SK-N-SH treated with all-trans-retinoic acid at 6 μM for 48 hours (cell line): ENCODE data around the gene PRR5L.

Experiments
- ARNTL ChIP-seq: fragments of 450-650 bp; formaldehyde crosslinking; IDR thresholded peaks from 2 replicates; pipeline ENCODE4 v1.5.0; 2020; ENCODE audit warnings: low read depth, mild to moderate bottlenecking, moderate library complexity, borderline replicate concordance
- RARB ChIP-seq: fragments of 250-450 bp; sonication (Bioruptor Pico); IDR thresholded peaks from 2 replicates; pipeline ENCODE4 v1.8.0; 2021; ENCODE audit warnings: mild to moderate bottlenecking, moderate library complexity
- TCF4 ChIP-seq: fragments of 250-450 bp; sonication (Bioruptor Pico); IDR thresholded peaks from 2 replicates; pipeline ENCODE4 v1.8.0; 2021; ENCODE audit warnings: mild to moderate bottlenecking, moderate library complexity, borderline replicate concordance
- ZC3H10 ChIP-seq: fragments of 250-450 bp; sonication (Bioruptor Pico); IDR thresholded peaks from 2 replicates; pipeline ENCODE4 v1.5.1; 2021; ENCODE audit warnings: mild to moderate bottlenecking, moderate library complexity
- ZNF565 ChIP-seq: fragments of 450-650 bp; formaldehyde crosslinking; conservative IDR thresholded peaks from 2 replicates; pipeline ENCODE4 v1.5.0; 2020; ENCODE audit warnings: low read depth, mild to moderate bottlenecking, moderate library complexity
- TF ChIP-seq, protein P1 (sequence below): fragments of 250-450 bp; sonication (Bioruptor Pico); IDR thresholded peaks from 2 replicates; pipeline ENCODE4 v1.5.1; 2020; ENCODE audit warnings: low read depth, mild to moderate bottlenecking, moderate library complexity
- TF ChIP-seq, protein P2 (sequence below): fragments of 250-450 bp; sonication (Bioruptor Pico); IDR thresholded peaks from 2 replicates; pipeline ENCODE4 v1.8.0; 2020; ENCODE audit warnings: mild to moderate bottlenecking, moderate library complexity, borderline replicate concordance

DNA sequence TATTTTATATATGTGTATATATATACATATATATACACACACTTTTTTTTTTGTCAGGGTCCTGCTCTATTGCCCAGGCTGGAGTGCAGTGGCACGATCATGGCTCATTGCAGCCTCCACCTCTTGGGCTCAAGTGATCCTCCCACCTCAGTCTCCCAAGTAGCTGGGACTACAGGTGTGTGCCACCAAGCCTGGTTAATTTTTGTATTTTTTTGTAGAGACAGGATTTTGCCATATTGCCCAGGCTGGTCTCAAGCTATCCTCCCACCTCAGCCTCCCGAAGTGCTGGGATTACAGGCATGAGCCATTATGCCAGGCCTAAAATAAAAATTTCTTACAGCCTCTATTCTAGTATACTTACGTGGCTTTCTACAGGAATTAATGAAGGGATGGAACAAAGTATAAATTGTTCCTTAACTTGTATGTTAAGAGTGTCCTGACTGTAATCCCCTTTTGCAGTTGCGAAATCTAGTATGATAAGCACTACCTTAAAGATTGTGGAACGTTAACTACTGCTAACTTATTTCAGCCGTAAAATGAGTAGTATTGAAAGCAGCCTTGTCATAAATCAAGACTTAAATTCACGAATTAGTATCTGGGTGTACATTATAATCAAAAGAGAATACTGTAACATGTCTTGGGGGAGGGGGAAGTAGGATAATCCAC lies 211.9 kb downstream of the PRR5L start:
- TF ChIP-seq ARNTL (CRISPR knock-in tag), result no peak
- TF ChIP-seq ZNF565 (CRISPR knock-in tag), result no peak
- TF ChIP-seq, protein P1, sequence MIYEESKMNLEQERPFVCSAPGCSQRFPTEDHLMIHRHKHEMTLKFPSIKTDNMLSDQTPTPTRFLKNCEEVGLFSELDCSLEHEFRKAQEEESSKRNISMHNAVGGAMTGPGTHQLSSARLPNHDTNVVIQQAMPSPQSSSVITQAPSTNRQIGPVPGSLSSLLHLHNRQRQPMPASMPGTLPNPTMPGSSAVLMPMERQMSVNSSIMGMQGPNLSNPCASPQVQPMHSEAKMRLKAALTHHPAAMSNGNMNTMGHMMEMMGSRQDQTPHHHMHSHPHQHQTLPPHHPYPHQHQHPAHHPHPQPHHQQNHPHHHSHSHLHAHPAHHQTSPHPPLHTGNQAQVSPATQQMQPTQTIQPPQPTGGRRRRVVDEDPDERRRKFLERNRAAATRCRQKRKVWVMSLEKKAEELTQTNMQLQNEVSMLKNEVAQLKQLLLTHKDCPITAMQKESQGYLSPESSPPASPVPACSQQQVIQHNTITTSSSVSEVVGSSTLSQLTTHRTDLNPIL (CRISPR knock-in tag), result no peak
- TF ChIP-seq, protein P2, sequence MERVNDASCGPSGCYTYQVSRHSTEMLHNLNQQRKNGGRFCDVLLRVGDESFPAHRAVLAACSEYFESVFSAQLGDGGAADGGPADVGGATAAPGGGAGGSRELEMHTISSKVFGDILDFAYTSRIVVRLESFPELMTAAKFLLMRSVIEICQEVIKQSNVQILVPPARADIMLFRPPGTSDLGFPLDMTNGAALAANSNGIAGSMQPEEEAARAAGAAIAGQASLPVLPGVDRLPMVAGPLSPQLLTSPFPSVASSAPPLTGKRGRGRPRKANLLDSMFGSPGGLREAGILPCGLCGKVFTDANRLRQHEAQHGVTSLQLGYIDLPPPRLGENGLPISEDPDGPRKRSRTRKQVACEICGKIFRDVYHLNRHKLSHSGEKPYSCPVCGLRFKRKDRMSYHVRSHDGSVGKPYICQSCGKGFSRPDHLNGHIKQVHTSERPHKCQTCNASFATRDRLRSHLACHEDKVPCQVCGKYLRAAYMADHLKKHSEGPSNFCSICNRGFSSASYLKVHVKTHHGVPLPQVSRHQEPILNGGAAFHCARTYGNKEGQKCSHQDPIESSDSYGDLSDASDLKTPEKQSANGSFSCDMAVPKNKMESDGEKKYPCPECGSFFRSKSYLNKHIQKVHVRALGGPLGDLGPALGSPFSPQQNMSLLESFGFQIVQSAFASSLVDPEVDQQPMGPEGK, result no peak
- no peak for TF ChIP-seq ZC3H10 (CRISPR knock-in tag)
- TF ChIP-seq TCF4 (CRISPR knock-in tag), result no peak
- TF ChIP-seq RARB, result no peak
